ENCODE data around the gene COX5B. TPM values are rescaled to one million over a fixed set of nuclear protein-coding genes. Genes with fewer than 3 reads are reported as not detected.

The COX5B gene
- total RNA-seq, 4 donors from 2014 or later, result 104 to 1,249 (median 289) TPM

DNA sequence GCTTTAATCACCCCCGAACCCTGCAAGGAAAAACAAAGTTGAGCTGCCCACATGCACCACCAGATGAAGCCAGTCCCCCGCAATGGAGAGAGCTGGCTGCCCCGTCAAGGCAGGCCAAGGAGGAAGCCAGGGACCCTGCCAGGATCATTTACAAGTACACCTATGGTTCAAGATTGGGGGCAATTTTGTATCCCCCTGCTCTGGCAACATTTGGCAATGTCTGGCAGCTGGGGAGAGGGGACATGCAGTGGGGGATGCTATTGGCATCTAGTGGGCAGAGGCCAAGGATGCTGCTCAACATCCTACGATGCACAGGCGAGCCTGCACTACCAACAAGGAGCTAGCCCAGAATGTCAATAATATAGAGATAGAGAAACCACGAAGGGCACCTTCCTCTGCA is 16.1 kb downstream of the COX5B start:
- H3K4me1 ChIP-seq, result peaks cover 0 to 19% of the 10 kb centered on the region in 2 donors
- TF ChIP-seq POLR2A (IDR thresholded peaks at IDR 0.05), result no peak
- TF ChIP-seq, protein P1, sequence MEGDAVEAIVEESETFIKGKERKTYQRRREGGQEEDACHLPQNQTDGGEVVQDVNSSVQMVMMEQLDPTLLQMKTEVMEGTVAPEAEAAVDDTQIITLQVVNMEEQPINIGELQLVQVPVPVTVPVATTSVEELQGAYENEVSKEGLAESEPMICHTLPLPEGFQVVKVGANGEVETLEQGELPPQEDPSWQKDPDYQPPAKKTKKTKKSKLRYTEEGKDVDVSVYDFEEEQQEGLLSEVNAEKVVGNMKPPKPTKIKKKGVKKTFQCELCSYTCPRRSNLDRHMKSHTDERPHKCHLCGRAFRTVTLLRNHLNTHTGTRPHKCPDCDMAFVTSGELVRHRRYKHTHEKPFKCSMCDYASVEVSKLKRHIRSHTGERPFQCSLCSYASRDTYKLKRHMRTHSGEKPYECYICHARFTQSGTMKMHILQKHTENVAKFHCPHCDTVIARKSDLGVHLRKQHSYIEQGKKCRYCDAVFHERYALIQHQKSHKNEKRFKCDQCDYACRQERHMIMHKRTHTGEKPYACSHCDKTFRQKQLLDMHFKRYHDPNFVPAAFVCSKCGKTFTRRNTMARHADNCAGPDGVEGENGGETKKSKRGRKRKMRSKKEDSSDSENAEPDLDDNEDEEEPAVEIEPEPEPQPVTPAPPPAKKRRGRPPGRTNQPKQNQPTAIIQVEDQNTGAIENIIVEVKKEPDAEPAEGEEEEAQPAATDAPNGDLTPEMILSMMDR (IDR thresholded peaks at IDR 0.05), result no peak
- peak overlapping the region in 1 of 2 donors; percentile 99 for H3K27ac ChIP-seq
- H3K27me3 ChIP-seq, result no peaks in the 10 kb centered on the region
- H3K9me3 ChIP-seq, result no peaks in the 10 kb centered on the region
- intact Hi-C loops (cut with DNase I; ENCODE audit: low total_unique reads), result no loop called here
- no peak overlapping the region for H3K4me3 ChIP-seq
- DNase-seq, result no peak
- no peaks in the 10 kb centered on the region for H3K36me3 ChIP-seq

DNA sequence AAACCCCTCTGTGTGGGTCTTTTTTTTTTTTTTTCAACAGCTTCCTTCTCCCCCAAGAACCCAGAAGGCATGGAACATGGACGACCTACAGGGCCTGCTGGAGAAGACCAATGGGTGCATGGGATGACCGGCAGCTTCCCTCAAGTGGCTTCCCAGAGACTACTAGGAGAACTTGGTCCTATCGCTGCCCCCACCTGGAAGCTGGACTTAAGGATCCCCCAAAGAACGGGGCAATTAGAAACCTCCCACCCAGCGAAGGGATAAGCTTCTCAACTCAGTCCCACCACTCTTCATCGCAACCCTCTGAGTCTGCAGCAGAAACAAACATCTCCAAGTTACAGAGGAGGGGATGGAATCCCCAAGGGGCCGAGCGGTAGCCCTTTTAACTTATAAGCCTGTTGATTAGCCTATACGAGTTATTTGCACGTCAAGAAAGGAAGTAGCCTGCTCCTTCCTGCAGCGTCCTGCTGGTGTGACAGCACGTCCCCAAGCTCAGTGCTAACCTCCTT is 16.6 kb downstream of the COX5B start:
- no peak for TF ChIP-seq POLR2A (IDR thresholded peaks at IDR 0.05)
- TF ChIP-seq, protein P1 (IDR thresholded peaks at IDR 0.05), result no peak
- intact Hi-C loops (cut with DNase I; ENCODE audit: low total_unique reads), result no loop called here
- Histone ChIP-seq H3K4me3 (peak overlapping the region; percentile 77 to 81), H3K27ac (peak overlapping the region; percentile 98 to 99), H3K9me3 (no peaks in the 10 kb centered on the region), H3K36me3 (no peaks in the 10 kb centered on the region), H3K27me3 (no peaks in the 10 kb centered on the region), H3K4me1 (peaks cover 0 to 19% of the 10 kb centered on the region in 2 donors)
- DNase-seq, result no peak

DNA sequence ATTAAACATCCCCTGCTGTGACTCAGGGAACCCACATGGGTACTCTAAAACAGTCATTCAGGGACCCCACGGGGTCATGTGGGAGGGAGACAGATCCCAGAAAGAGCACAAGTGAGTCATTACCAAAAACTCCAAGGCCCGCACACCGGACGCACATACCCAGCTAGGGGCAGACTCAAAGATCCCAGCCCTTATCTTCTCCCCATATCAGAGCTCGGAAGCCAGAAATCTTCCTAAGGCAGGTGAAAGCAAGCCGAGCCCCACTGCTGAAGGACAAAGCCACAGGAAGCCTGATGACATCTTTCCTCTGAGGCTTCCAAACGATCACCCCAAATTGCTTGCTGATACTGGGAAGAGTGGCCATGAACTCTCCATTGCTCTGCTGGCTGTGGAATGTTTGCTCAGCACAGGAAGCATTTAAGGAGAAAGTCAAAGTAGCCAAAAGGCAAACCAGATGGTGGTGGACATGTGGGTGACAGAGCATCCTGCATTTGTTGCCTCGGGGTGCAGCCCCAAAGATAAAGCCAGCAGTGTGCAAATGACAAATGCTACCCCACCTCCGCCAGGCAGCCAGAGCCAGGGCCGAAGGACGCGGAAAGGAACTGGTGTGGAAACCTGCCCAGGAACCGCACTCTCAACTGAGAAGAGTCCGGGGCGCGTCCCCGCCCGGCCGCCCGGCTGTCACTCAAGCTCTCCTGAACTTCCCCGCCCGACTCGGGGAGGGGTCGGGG is 17.2 kb downstream of the COX5B start:
- H3K36me3 ChIP-seq, result no peaks in the 10 kb centered on the region
- intact Hi-C loops (cut with DNase I; ENCODE audit: low total_unique reads), result no loop called here

DNA sequence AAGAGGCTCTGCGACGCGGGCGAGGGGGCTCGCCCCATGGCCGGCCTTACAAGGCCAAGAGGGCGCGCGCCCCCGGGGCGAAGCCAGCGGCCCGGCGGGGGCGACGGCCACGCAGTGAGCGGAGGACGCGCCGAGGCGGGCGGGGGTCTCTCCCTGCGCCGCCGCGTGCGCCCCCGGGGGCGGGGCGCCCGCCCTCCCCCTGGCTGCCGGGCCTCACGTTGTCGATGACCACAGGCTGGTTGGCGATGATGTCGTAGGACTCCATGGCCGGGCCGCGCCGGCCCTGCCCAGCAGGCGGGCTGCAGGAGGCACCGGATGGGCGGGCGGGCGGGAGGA is 17.7 kb downstream of the COX5B start:
- DNase-seq, result no peak
- intact Hi-C loops (cut with DNase I; ENCODE audit: low total_unique reads), result no loop called here

More for the DNA sequence above, 17.2 kb downstream of the COX5B start:
- DNase-seq, result peak; percentile 67 to 72
- H3K9me3 ChIP-seq, result no peaks in the 10 kb centered on the region
- H3K4me1 ChIP-seq, result peaks cover 0 to 19% of the 10 kb centered on the region in 2 donors
- H3K27ac ChIP-seq, result peak overlapping the region; percentile 98 to 99
- TF ChIP-seq POLR2A (IDR thresholded peaks at IDR 0.05), result peak in 1 of 2 donors; percentile 16
- TF ChIP-seq, protein P1 (IDR thresholded peaks at IDR 0.05), result no peak
- H3K27me3 ChIP-seq, result no peaks in the 10 kb centered on the region
- H3K4me3 ChIP-seq, result peak overlapping the region; percentile 77 to 81

More for the DNA sequence above, 17.7 kb downstream of the COX5B start:
- peak overlapping the region; percentile 98 to 99 for H3K27ac ChIP-seq
- peaks cover 0 to 19% of the 10 kb centered on the region in 2 donors for H3K4me1 ChIP-seq
- peak overlapping the region; percentile 77 to 81 for H3K4me3 ChIP-seq
- TF ChIP-seq POLR2A (IDR thresholded peaks at IDR 0.05), result peak in 1 of 2 donors; percentile 46
- TF ChIP-seq, protein P1 (IDR thresholded peaks at IDR 0.05), result peak in 1 of 4 experiments; percentile 18
- no peaks in the 10 kb centered on the region for H3K36me3 ChIP-seq
- no peaks in the 10 kb centered on the region for H3K27me3 ChIP-seq
- no peaks in the 10 kb centered on the region for H3K9me3 ChIP-seq

All from uterus (tissue), 4 donors.